OCI-LY3 (cell line): ENCODE results near the gene RCAN2.

Experiments used
- EZH2phosphoT487 ChIP-seq: fragments of 200-600 bp; shearing (Covaris generic); IDR thresholded peaks from 2 replicates; pipeline ENCODE4 v1.6.1; 2018; ENCODE audit warnings: antibody characterized with exemption, mixed run types, low read depth
- TF ChIP-seq, protein P1 (sequence below): fragments of 200-600, 300-600 bp; sonication (generic); IDR thresholded peaks from 2 replicates; pipeline ENCODE4 v1.5.1; 2014; ENCODE audit warnings: antibody characterized with exemption, low read length, low read depth

DNA sequence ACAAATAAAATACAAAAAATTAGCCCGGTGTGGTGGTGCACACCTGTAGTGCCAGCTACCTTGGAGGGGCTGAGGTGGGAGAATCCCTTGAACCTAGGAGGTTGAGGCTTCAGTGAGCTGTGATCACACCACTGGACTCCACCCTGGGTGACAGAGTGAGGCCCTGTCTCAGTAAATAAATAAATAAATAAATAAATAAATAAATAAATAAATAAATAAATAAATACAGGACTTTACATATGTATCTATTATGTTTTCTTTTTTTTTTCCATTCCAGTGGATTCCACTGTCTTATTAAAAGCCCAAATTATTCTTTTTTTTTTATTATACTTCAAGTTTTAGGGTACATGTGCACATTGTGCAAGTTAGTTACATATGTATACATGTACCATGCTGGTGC is 279.3 kb downstream of the RCAN2 start:
- TF ChIP-seq, protein P1, sequence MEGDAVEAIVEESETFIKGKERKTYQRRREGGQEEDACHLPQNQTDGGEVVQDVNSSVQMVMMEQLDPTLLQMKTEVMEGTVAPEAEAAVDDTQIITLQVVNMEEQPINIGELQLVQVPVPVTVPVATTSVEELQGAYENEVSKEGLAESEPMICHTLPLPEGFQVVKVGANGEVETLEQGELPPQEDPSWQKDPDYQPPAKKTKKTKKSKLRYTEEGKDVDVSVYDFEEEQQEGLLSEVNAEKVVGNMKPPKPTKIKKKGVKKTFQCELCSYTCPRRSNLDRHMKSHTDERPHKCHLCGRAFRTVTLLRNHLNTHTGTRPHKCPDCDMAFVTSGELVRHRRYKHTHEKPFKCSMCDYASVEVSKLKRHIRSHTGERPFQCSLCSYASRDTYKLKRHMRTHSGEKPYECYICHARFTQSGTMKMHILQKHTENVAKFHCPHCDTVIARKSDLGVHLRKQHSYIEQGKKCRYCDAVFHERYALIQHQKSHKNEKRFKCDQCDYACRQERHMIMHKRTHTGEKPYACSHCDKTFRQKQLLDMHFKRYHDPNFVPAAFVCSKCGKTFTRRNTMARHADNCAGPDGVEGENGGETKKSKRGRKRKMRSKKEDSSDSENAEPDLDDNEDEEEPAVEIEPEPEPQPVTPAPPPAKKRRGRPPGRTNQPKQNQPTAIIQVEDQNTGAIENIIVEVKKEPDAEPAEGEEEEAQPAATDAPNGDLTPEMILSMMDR, result no peak
- no peak for TF ChIP-seq EZH2phosphoT487
